NCI-H146 (cell line): ENCODE data around the gene NGDN.

Source experiments
- DNase-seq: peaks from one replicate; lab custom pipeline; 2025; lab: John Stamatoyannopoulos, UW

The NGDN gene

DNA sequence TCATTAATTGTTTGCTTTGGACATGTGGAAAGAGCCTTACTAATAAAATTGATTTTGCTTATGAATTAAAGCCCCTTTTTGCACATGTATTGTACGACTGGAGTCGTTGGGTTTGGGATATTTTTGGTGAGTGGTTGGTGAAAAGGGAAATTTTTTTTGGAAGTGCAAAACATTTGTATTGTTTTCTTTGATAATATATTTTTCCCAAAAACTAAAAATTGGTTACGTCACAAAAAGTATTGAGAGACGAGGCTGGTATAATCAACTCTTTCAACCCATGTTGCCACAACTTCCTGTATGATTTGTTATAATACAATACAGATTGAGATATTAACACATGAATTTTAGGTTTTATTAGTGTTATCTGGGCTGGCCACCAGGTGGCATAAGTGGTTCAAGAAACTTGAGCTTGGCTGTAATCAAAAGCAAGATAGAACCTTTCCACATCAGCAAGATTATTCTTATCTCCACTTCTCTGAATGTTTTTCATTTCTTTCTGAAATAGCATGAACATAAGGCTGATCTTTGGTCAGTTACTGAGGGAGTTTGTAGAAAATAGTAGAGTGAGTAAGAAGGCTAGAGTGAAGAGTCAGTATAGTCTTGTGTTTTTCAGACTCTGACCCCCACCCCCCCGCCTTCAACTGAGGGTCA lies 8.7 kb downstream of the NGDN start:
- peak; percentile 57 for DNase-seq

DNA sequence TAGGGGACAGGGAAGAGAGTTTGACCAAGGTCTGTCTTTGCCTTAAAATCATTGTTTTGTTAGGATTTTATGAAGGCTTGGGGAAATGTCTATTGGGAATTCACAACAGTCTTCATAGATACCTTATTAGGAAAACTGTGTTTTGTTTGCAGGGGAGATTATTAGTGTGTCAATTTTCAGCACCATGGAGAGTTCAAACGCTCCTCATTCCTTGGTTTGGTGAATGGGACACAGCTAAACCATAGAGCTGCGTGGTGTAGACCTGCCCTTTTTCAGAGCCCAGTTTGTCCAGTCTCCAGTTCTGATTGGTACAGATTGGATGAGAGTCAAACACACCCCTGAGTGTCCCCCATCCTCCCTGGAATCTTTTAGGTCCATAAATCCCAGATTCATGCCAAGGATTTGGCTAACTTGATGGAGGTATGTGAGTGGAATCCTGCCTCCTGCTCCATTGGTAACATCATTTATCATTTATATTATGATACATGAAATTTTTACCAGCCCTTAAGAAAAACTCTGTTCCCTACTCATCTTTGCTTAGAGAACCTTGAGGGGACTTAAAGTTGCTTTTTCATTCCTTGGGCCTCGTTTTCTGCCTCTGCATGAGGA lies 12.0 kb downstream of the NGDN start:
- DNase-seq = no peak

DNA sequence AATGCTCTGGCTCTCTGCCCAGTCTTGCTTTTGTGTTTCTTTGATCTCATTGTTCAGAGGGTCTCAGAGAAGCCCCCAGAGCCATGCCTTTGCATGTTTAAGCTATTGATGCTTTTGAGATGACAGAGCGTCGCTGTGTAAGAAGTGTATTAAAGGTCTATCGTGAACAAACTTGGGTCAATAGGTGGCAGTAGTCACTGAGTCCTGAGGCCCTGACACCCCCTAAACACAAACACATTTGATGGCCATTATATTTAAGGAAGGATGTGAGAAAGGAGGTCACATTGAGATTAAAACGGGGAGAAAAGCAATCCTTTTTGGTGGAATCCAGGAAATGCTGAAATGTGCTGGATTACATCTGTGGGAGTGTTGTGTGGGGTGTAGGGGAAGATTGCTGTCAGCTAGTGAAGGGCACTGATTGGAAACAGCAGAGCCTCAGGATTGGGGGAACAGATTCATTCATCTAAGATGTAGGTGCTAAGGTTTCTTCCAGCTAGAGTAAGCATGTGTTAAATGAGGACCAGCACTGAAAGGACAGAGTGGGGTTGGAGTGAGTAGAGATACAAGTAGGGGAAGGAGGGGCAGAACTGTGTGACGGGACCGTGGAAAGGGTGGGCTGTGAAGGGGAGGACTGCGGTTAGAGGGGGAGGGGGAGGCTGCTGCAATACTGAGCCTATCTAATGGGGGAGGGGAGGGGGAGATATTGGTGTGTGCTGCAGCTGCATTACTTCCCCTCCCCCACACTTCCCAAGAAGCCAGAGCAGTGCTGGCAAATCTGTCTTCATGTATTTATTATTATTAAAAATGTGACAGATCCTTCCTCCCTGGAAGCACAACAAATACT lies 12.7 kb downstream of the NGDN start:
- DNase-seq = no peak

GRCh38 chr14:23482823-23483148 lies 13.3 kb downstream of the NGDN start:
- DNase-seq = no peak

- DNase-seq = peak; percentile 83
Measured at GRCh38 chr14:23483236-23483854, 13.8 kb downstream of the NGDN start.

GRCh38 chr14:23485326-23485725 lies 15.8 kb downstream of the NGDN start:
- DNase-seq = no peak

GRCh38 chr14:23486036-23486435 lies 16.5 kb downstream of the NGDN start:
- DNase-seq = no peak

GRCh38 chr14:23487216-23487615 lies 17.7 kb downstream of the NGDN start:
- no peak for DNase-seq

DNA sequence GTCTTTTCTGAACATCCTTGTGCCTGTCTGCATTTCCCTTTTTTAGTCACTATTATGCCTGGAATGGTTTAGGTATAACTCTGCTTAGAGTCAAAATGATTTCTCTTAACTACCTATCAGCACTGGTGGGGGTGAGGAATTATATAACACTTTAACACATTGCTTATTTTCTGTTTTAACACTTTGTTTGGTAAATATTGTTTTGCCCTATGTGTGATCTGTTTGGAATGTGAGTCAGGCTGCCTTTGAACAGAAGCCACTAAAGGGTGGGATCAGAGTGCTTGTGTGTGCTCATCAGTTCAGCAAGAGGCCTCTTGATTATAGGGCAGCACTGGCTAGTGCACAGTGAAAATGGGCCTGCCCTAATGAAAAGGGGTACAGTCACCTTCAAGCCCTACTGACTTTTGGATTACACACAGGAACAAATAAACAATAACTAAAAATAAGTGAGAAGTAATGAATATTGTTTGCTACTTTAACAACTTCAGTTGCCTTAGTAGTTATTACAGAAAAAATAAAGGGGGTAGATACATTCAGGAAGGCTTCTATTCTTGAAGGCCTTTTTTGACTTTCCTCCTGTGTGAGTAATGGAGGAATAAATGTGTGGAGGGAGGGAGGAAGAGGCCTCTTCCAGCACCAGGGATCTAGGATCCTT lies 23.2 kb downstream of the NGDN start:
- DNase-seq = peak; percentile 51

- DNase-seq = peak; percentile 97
Measured at GRCh38 chr14:23494223-23494622, 24.7 kb downstream of the NGDN start.

GRCh38 chr14:23512156-23512555 lies 42.7 kb downstream of the NGDN start:
- peak; percentile 57 for DNase-seq

DNA sequence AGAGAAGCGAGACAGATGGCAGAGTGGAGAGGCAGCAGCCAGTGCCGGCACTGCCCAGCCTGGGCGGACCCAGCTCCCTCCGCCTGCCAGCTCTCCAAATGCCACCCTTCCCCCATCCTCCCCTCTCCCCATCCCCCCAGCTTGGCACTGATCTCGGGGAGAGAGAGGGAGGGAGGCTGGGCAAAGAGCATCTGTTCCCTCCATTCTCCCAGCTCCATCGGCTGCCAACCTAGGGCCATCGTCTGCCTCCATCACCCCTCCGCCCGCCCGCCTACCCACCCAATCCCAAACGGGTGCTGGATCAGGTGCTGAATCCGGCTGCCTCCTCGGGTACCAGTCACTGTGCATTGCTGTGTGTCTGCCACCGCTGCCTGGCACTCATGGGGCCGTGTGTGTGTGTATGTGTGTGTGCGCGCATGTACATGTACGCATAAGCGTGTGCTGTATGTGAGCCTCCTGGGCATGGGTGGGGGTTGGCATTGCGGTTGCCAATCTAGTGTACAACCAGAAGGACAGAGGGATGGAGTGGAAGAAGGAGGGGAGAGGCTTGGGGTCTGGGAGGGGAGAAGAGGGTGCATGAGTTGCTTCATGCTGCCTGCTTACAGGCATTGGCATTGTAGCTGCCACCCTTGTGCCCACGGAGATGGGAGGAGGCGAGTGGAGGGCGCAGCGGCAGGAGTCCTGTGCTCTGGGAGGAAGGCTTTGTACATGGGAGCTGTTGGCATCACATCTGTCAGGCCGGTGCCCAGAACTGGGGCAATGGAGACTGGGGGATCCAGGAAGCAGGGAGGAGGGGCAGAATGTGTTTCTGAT lies 43.7 kb downstream of the NGDN start:
- no peak for DNase-seq

GRCh38 chr14:23513818-23514643 lies 44.5 kb downstream of the NGDN start:
- no peak for DNase-seq

- no peak for DNase-seq
Measured at GRCh38 chr14:23514644-23514957, 45.1 kb downstream of the NGDN start.

DNA sequence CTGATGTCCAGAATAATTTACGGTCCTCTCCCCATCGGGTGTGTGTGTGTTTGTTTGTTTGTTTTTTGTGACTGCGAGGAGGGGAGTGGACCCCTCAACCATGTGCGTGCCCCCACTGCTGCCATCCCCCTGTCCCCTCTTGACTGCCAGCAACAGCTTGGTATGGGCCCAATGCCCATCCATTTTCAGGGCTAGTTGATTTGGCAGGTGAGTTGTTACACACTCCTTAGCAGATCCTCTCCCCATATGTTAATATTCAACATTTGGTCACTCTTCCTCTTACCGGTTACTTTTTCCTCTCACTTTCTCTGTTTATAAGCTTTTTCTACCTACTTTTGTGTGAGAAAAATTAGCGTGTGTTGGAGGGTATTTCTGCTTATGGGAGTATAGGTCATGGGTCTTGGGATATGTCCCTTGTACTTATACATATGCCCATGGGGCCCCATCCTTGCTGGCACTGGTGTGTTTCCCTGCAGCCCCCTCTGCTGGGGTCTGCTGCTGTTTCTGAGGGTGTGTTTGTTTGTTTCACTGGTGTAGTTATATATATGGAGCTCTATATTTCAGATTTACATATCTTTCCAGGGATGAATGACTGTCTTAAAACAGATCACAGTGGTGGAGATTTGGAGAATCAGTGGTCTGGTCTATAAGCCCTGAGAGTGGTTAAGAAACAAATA lies 48.3 kb downstream of the NGDN start:
- DNase-seq = no peak

- DNase-seq = no peak
Measured at GRCh38 chr14:23518709-23519108, 49.2 kb downstream of the NGDN start.

- no peak for DNase-seq
Measured at GRCh38 chr14:23520899-23521533, 51.5 kb downstream of the NGDN start.

- DNase-seq = no peak
Measured at GRCh38 chr14:23521785-23522640, 52.5 kb downstream of the NGDN start.
